ENCODE results near the gene SPTBN1.

DNA sequence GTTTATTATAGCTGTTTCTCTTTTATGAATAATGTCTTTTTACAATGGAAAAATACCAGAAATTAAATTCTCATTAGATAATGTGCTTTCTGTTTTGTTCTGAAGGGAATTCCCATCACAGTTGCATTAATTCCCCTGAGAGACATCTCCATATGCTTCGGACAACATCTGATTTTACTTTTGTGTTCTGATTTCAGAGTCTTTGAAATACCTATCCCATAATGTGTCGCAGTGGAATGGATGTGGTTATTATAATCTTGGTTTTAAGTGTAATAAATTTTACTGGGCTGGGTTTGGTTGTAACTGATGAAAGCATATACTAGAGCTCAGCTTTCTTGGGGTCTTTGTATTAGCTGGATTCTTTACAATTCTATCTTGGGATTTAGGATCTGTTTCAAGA is 12.5 kb downstream of the SPTBN1 start:
- TF ChIP-seq CTCF (conservative IDR thresholded peaks at IDR 0.05) = no peak
- no peak for TF ChIP-seq EZH2 (IDR thresholded peaks at IDR 0.05; ENCODE audit: low read depth)

Measured in PC-9 (cell line).